HepG2 (cell line): Measurements from ENCODE around the gene PLK3. TPM values are rescaled to one million over a fixed set of nuclear protein-coding genes. Genes with fewer than 3 reads are reported as not detected.

Experiments used
- FOSL1 ChIP-seq: sonication (generic); formaldehyde crosslinking; IDR thresholded peaks from 2 replicates; pipeline ENCODE4 v1.9.0; 2021; ENCODE audit warnings: missing genetic modification reagents, borderline replicate concordance
- HDAC1 ChIP-seq: sonication (generic); formaldehyde crosslinking; IDR thresholded peaks from 2 replicates; pipeline ENCODE4 v1.5.1; 2020; ENCODE audit warnings: mild to moderate bottlenecking, missing genetic modification reagents
- HNRNPL ChIP-seq: fragments of 200-400 bp; formaldehyde crosslinking; IDR thresholded peaks from 2 replicates; pipeline ENCODE4 v1.6.1; 2017; ENCODE audit warnings: mild to moderate bottlenecking, low read depth, low read length
- IRF2 ChIP-seq: IDR thresholded peaks from 2 replicates; pipeline ENCODE4 v1.6.1; 2018; ENCODE audit warnings: missing genetic modification reagents, missing compliant biosample characterization
- IRX3 ChIP-seq: sonication (generic); formaldehyde crosslinking; IDR thresholded peaks from 2 replicates; pipeline ENCODE4 v1.8.1; 2023; ENCODE audit warnings: mild to moderate bottlenecking, low read depth, missing genetic modification reagents, borderline replicate concordance
- NR3C1 ChIP-seq: sonication (generic); formaldehyde crosslinking; IDR thresholded peaks from 2 replicates; pipeline ENCODE4 v1.4.0; 2020; ENCODE audit warnings: missing genetic modification reagents
- SMARCC2 ChIP-seq: fragments of 450-650 bp; IDR thresholded peaks from 2 replicates; pipeline ENCODE4 v1.6.1; 2017; ENCODE audit warnings: antibody characterized with exemption, mild to moderate bottlenecking
- SP140L ChIP-seq: sonication (generic); formaldehyde crosslinking; IDR thresholded peaks from 2 replicates; pipeline ENCODE4 v1.4.0; 2020; ENCODE audit warnings: missing genetic modification reagents, borderline replicate concordance
- YEATS4 ChIP-seq: sonication (generic); formaldehyde crosslinking; IDR thresholded peaks from 2 replicates; pipeline ENCODE4 v1.4.0; 2020; ENCODE audit warnings: missing genetic modification reagents, borderline replicate concordance
- ZFP1 ChIP-seq: IDR thresholded peaks from 2 replicates; pipeline ENCODE4 v1.6.1; 2016
- ZNF12 ChIP-seq: sonication (generic); formaldehyde crosslinking; IDR thresholded peaks from 2 replicates; pipeline ENCODE4 v1.5.0; 2020; ENCODE audit warnings: missing genetic modification reagents
- ZNF17 ChIP-seq: sonication (generic); formaldehyde crosslinking; IDR thresholded peaks from 2 replicates; pipeline ENCODE4 v1.5.0; 2020; ENCODE audit warnings: mild to moderate bottlenecking, missing genetic modification reagents
- polyA plus RNA-seq, 8 experiments: library from polyadenylated mRNA; depleted of rRNA in 3 of 8; stranded (reverse) in 7 of 8; unstranded in 1 of 8; fragments of >200 nt; fragmentation: Illumina TruSeq in 4 of 8; extraction: Trizol in 4 of 8; gene quantifications; 2 replicates each; pipeline versions ENCODE4 v1.2.1 to v1.2.3, GENCODE V29; 2011 to 2016; ENCODE audit warnings: low read depth in 4 of 8, missing spikeins in 1 of 8, mixed read lengths in 1 of 8; ENCODE audit not compliant: insufficient read depth in 1 of 8
- total RNA-seq, 5 experiments: library from RNA; depleted of rRNA; stranded (reverse); fragments of >200 nt; fragmentation: Illumina TruSeq; extraction: Trizol; gene quantifications; 2 replicates each; pipeline ENCODE4 v1.2.3, GENCODE V29; 2016; ENCODE audit warnings: low read depth in 1 of 5
- TF ChIP-seq, protein P1 (sequence below): sonication (generic); formaldehyde crosslinking; IDR thresholded peaks from 2 replicates; pipeline ENCODE4 v1.4.0; 2020; ENCODE audit warnings: missing genetic modification reagents
- TF ChIP-seq, protein P2 (sequence below): sonication (generic); formaldehyde crosslinking; IDR thresholded peaks from 2 replicates; pipeline ENCODE4 v1.4.0; 2020; ENCODE audit warnings: mild to moderate bottlenecking, missing genetic modification reagents
- TF ChIP-seq, protein P3 (sequence below): sonication (generic); formaldehyde crosslinking; IDR thresholded peaks from 2 replicates; pipeline ENCODE4 v1.8.1; 2023; ENCODE audit warnings: mild to moderate bottlenecking, missing genetic modification reagents, borderline replicate concordance
- TF ChIP-seq, protein P4 (sequence below): sonication (generic); formaldehyde crosslinking; IDR thresholded peaks from 2 replicates; pipeline ENCODE4 v1.8.1; 2023; ENCODE audit warnings: mild to moderate bottlenecking, inconsistent platforms, moderate library complexity, missing genetic modification reagents, borderline replicate concordance
- TF ChIP-seq, protein P5 (sequence below): sonication (generic); formaldehyde crosslinking; IDR thresholded peaks from 2 replicates; pipeline ENCODE4 v1.5.1; 2020; ENCODE audit warnings: mild to moderate bottlenecking, missing genetic modification reagents, borderline replicate concordance

The PLK3 gene
- total and polyA plus RNA-seq, 2 of the 13 experiments (the other 11 are each of a cell fraction or from before 2014, with no cell fraction given), result 9.8 to 16.9 TPM

DNA sequence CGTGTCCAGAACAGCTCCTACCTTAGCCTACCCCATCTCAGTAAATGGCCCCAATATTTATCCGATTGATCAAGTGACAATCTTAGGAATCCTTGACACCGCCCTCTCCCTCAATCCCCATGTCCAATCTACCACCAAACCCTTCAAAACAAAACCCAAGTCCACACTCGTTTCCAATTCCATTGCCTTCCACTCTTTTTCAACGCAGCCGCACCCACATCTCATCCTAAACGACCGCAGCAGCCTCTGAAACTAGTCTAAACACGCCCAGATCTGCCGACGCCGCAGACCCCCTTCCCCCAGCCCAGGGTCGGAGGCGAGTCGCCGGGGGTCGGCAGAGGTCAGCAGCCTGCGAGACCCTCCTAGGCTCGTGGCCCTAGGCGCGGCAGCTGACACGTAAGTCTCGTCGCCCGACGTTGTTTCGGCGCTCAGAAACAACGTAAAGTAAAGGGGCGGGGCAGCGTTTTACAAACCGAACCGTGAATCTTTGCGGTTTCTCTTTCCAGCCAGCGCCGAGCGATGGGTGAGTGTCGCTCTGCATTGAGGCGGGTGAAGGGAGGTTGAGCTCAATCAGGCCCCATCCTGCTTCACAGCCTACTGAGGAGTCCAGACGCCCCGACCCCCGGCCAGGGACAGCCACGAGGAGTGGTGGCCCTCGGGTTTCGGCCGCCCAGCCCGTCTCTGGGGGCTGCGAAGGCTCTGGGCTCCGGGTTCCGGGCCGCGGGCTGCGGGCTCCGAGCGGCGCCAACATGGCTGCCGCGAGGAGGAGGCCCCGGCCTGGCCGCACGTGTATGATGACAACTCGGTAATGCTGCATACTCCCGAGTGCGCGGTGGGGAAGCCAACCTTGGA lies 24.9 kb upstream of the PLK3 start, which contains the start of gene RPS8 (continued):
- TF ChIP-seq, protein P1, sequence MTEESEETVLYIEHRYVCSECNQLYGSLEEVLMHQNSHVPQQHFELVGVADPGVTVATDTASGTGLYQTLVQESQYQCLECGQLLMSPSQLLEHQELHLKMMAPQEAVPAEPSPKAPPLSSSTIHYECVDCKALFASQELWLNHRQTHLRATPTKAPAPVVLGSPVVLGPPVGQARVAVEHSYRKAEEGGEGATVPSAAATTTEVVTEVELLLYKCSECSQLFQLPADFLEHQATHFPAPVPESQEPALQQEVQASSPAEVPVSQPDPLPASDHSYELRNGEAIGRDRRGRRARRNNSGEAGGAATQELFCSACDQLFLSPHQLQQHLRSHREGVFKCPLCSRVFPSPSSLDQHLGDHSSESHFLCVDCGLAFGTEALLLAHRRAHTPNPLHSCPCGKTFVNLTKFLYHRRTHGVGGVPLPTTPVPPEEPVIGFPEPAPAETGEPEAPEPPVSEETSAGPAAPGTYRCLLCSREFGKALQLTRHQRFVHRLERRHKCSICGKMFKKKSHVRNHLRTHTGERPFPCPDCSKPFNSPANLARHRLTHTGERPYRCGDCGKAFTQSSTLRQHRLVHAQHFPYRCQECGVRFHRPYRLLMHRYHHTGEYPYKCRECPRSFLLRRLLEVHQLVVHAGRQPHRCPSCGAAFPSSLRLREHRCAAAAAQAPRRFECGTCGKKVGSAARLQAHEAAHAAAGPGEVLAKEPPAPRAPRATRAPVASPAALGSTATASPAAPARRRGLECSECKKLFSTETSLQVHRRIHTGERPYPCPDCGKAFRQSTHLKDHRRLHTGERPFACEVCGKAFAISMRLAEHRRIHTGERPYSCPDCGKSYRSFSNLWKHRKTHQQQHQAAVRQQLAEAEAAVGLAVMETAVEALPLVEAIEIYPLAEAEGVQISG, result peak; percentile 92
- TF ChIP-seq HNRNPL, result peak; percentile 47; the same call in 1 of the 2 replicates
- TF ChIP-seq YEATS4 (CRISPR knock-in tag), result peak; percentile 99
- no peak for TF ChIP-seq ZNF12
- TF ChIP-seq ZFP1, result peak; percentile 33; the same call in 1 of the 2 replicates
- no peak for TF ChIP-seq NR3C1
- TF ChIP-seq SP140L, result no peak
- no peak; the same call in 1 of the 2 replicates for TF ChIP-seq IRX3
- no peak for TF ChIP-seq SMARCC2
- TF ChIP-seq HDAC1 (CRISPR knock-in tag), result peak; percentile 81
- TF ChIP-seq, protein P2, sequence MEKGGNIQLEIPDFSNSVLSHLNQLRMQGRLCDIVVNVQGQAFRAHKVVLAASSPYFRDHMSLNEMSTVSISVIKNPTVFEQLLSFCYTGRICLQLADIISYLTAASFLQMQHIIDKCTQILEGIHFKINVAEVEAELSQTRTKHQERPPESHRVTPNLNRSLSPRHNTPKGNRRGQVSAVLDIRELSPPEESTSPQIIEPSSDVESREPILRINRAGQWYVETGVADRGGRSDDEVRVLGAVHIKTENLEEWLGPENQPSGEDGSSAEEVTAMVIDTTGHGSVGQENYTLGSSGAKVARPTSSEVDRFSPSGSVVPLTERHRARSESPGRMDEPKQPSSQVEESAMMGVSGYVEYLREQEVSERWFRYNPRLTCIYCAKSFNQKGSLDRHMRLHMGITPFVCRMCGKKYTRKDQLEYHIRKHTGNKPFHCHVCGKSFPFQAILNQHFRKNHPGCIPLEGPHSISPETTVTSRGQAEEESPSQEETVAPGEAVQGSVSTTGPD, result no peak
- TF ChIP-seq, protein P3, sequence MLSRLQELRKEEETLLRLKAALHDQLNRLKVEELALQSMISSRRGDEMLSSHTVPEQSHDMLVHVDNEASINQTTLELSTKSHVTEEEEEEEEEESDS (CRISPR knock-in tag), result no peak; the same call in 1 of the 2 replicates
- TF ChIP-seq ZNF17 (CRISPR knock-in tag), result peak; percentile 79; the same call in 1 of the 2 replicates
- TF ChIP-seq, protein P4, sequence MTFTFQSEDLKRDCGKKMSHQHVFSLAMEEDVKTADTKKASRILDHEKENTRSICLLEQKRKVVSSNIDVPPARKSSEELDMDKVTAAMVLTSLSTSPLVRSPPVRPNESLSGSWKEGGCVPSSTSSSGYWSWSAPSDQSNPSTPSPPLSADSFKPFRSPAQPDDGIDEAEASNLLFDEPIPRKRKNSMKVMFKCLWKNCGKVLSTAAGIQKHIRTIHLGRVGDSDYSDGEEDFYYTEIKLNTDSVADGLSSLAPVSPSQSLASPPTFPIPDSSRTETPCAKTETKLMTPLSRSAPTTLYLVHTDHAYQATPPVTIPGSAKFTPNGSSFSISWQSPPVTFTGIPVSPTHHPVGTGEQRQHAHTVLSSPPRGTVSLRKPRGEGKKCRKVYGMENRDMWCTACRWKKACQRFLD (CRISPR knock-in tag), result peak; percentile 82; the same call in 1 of the 2 replicates
- TF ChIP-seq FOSL1, result no peak
- peak; percentile 94 for TF ChIP-seq IRF2 (CRISPR knock-in tag)
- TF ChIP-seq, protein P5, sequence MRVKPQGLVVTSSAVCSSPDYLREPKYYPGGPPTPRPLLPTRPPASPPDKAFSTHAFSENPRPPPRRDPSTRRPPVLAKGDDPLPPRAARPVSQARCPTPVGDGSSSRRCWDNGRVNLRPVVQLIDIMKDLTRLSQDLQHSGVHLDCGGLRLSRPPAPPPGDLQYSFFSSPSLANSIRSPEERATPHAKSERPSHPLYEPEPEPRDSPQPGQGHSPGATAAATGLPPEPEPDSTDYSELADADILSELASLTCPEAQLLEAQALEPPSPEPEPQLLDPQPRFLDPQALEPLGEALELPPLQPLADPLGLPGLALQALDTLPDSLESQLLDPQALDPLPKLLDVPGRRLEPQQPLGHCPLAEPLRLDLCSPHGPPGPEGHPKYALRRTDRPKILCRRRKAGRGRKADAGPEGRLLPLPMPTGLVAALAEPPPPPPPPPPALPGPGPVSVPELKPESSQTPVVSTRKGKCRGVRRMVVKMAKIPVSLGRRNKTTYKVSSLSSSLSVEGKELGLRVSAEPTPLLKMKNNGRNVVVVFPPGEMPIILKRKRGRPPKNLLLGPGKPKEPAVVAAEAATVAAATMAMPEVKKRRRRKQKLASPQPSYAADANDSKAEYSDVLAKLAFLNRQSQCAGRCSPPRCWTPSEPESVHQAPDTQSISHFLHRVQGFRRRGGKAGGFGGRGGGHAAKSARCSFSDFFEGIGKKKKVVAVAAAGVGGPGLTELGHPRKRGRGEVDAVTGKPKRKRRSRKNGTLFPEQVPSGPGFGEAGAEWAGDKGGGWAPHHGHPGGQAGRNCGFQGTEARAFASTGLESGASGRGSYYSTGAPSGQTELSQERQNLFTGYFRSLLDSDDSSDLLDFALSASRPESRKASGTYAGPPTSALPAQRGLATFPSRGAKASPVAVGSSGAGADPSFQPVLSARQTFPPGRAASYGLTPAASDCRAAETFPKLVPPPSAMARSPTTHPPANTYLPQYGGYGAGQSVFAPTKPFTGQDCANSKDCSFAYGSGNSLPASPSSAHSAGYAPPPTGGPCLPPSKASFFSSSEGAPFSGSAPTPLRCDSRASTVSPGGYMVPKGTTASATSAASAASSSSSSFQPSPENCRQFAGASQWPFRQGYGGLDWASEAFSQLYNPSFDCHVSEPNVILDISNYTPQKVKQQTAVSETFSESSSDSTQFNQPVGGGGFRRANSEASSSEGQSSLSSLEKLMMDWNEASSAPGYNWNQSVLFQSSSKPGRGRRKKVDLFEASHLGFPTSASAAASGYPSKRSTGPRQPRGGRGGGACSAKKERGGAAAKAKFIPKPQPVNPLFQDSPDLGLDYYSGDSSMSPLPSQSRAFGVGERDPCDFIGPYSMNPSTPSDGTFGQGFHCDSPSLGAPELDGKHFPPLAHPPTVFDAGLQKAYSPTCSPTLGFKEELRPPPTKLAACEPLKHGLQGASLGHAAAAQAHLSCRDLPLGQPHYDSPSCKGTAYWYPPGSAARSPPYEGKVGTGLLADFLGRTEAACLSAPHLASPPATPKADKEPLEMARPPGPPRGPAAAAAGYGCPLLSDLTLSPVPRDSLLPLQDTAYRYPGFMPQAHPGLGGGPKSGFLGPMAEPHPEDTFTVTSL (CRISPR knock-in tag), result peak; percentile 15; the same call in 1 of the 2 replicates
